ENCODE data around the gene KIF26B.

Gene KIF26B

GRCh38 chr1:245686006-245686405 is 531.2 kb downstream of the KIF26B start:
- TF ChIP-seq ZNF274 (IDR thresholded peaks at IDR 0.05; ENCODE audit: low read depth, low read length) = no peak
- H3K4me3 ChIP-seq (ENCODE audit: low read length) = no peak overlapping the region

- no peak for TF ChIP-seq ZNF274 (IDR thresholded peaks at IDR 0.05; ENCODE audit: low read depth, low read length)
- H3K4me3 ChIP-seq (ENCODE audit: low read length) = no peak overlapping the region
Observed at GRCh38 chr1:245686446-245687030, 531.8 kb downstream of the KIF26B start.

- no peak for TF ChIP-seq ZNF274 (IDR thresholded peaks at IDR 0.05; ENCODE audit: low read depth, low read length)
- no peak overlapping the region for H3K4me3 ChIP-seq (ENCODE audit: low read length)
Observed at GRCh38 chr1:245687152-245687635, 532.4 kb downstream of the KIF26B start.

GRCh38 chr1:245687636-245688535 is 533.1 kb downstream of the KIF26B start:
- no peak for TF ChIP-seq ZNF274 (IDR thresholded peaks at IDR 0.05; ENCODE audit: low read depth, low read length)
- no peak overlapping the region for H3K4me3 ChIP-seq (ENCODE audit: low read length)

GRCh38 chr1:245688536-245689453 is 534.0 kb downstream of the KIF26B start:
- no peak for TF ChIP-seq ZNF274 (IDR thresholded peaks at IDR 0.05; ENCODE audit: low read depth, low read length)
- no peak overlapping the region for H3K4me3 ChIP-seq (ENCODE audit: low read length)

GRCh38 chr1:245690156-245690690 is 535.4 kb downstream of the KIF26B start:
- no peak overlapping the region for H3K4me3 ChIP-seq (ENCODE audit: low read length)
- no peak for TF ChIP-seq ZNF274 (IDR thresholded peaks at IDR 0.05; ENCODE audit: low read depth, low read length)

GRCh38 chr1:245690946-245691541 is 536.3 kb downstream of the KIF26B start:
- no peak for TF ChIP-seq ZNF274 (IDR thresholded peaks at IDR 0.05; ENCODE audit: low read depth, low read length)
- no peak overlapping the region for H3K4me3 ChIP-seq (ENCODE audit: low read length)

- no peak overlapping the region for H3K4me3 ChIP-seq (ENCODE audit: low read length)
- TF ChIP-seq ZNF274 (IDR thresholded peaks at IDR 0.05; ENCODE audit: low read depth, low read length) = no peak
Observed at GRCh38 chr1:245691897-245692296, 537.1 kb downstream of the KIF26B start.

- H3K4me3 ChIP-seq (ENCODE audit: low read length) = no peak overlapping the region
- TF ChIP-seq ZNF274 (IDR thresholded peaks at IDR 0.05; ENCODE audit: low read depth, low read length) = no peak
Observed at GRCh38 chr1:245692318-245692717, 537.5 kb downstream of the KIF26B start.

- TF ChIP-seq ZNF274 (IDR thresholded peaks at IDR 0.05; ENCODE audit: low read depth, low read length) = no peak
- H3K4me3 ChIP-seq (ENCODE audit: low read length) = no peak overlapping the region
Observed at GRCh38 chr1:245693116-245693793, 538.5 kb downstream of the KIF26B start.

GRCh38 chr1:245693941-245694752 is 539.4 kb downstream of the KIF26B start:
- no peak for TF ChIP-seq ZNF274 (IDR thresholded peaks at IDR 0.05; ENCODE audit: low read depth, low read length)

GRCh38 chr1:245694753-245695195 is 540.0 kb downstream of the KIF26B start:
- no peak overlapping the region for H3K4me3 ChIP-seq (ENCODE audit: low read length)
- TF ChIP-seq ZNF274 (IDR thresholded peaks at IDR 0.05; ENCODE audit: low read depth, low read length) = no peak

More at GRCh38 chr1:245693941-245694752, 539.4 kb downstream of the KIF26B start:
- H3K4me3 ChIP-seq (ENCODE audit: low read length) = no peak overlapping the region

Measured in GM08714 (cell line).